GM12878 (cell line): ENCODE data around the gene SUPT4H1. TPM values are rescaled to one million over a fixed set of nuclear protein-coding genes. Genes with fewer than 3 reads are reported as not detected.

ENCODE experiments used
- ATAC-seq: fragments of 200-7000 bp; cut with Tn5 transposase; 3 replicates; pipeline ENCODE4 v1.9.1; 2020; ENCODE audit warnings: mild to moderate bottlenecking, moderate library complexity
- BruUV-seq: library from RNA; stranded (reverse); fragments of 400-500 nt; replicated peaks from 2 replicates; lab custom pipeline; 2021; lab: Mats Ljungman, UMichigan
- CTCF ChIA-PET: fragments of 300-600 bp; sonication (Branson Sonifier 250); formaldehyde crosslinking; extraction: SDS; loops from one replicate; lab custom pipeline; 2021; ENCODE audit warnings: inconsistent platforms; lab: Yijun Ruan, JAX
- POLR2A ChIA-PET: fragments of 350-600 bp; formaldehyde crosslinking; extraction: SDS; loops from one replicate; lab custom pipeline; 2021; ENCODE audit warnings: inconsistent platforms; lab: Charles Lee
- RAD21 ChIA-PET: fragments of 300-600 bp; sonication (Branson Sonifier 250); formaldehyde crosslinking; loops from one replicate; lab custom pipeline; 2023; ENCODE audit warnings: antibody characterized with exemption; ENCODE audit not compliant: unreplicated experiment; lab: Charles Lee
- SMC1A ChIA-PET: fragments of 300-600 bp; sonication (Branson Sonifier 250); formaldehyde crosslinking; loops from one replicate; lab custom pipeline; 2023; ENCODE audit not compliant: unreplicated experiment, uncharacterized antibody; lab: Charles Lee
- DNase-seq: peaks from one replicate; pipeline ENCODE4 v3.0.0-alpha.2; 2011; ENCODE audit warnings: low read depth, low spot score
- FAIRE-seq: peaks from 3 replicates; lab custom pipeline; 2011; peaks lifted over from hg19 to GRCh38; lab: Jason Lieb, UNC
- H2AFZ ChIP-seq: 2 replicates; pipeline ENCODE4 v1.6.0; 2011; ENCODE audit warnings: low read depth, low read length, control low read depth; ENCODE audit not compliant: control insufficient read depth
- H3K27ac ChIP-seq: 2 replicates; pipeline ENCODE4 v1.5.1; 2011; ENCODE audit warnings: control low read depth; ENCODE audit not compliant: control insufficient read depth, insufficient read depth
- H3K27me3 ChIP-seq, 2 experiments: replicated peaks in 1 of 2; 2 replicates each; pipeline versions ENCODE4 v1.6.0 to v1.6.1; 2011; ENCODE audit warnings: low read length in 1 of 2; ENCODE audit not compliant: control insufficient read depth in 2 of 2, insufficient read depth in 2 of 2
- H3K36me3 ChIP-seq, 2 experiments: 2 replicates each; pipeline ENCODE4 v1.5.1; 2011; ENCODE audit warnings: low read length in 1 of 2; ENCODE audit not compliant: control insufficient read depth in 2 of 2, insufficient read depth in 2 of 2
- H3K4me1 ChIP-seq: 2 replicates; pipeline ENCODE4 v1.6.1; 2011; ENCODE audit warnings: mild to moderate bottlenecking, low read length, moderate library complexity, mixed read lengths; ENCODE audit not compliant: control insufficient read depth, insufficient read depth
- H3K4me2 ChIP-seq: 2 replicates; pipeline ENCODE4 v1.6.0; 2011; ENCODE audit warnings: control low read depth; ENCODE audit not compliant: control insufficient read depth, insufficient read depth
- H3K4me3 ChIP-seq: fragments of 200-600 bp; sonication (generic); 2 replicates; pipeline ENCODE4 v1.5.1; 2016
- H3K79me2 ChIP-seq: 2 replicates; pipeline ENCODE4 v1.6.0; 2011; ENCODE audit warnings: low read length; ENCODE audit not compliant: control insufficient read depth, insufficient read depth
- H3K9ac ChIP-seq: 2 replicates; pipeline ENCODE4 v1.8.0; 2011; ENCODE audit warnings: low read length, control low read depth, mixed read lengths; ENCODE audit not compliant: control insufficient read depth, insufficient read depth
- H3K9me3 ChIP-seq: replicated peaks from 3 replicates; pipeline ENCODE4 v1.5.1; 2011; ENCODE audit warnings: mild to moderate bottlenecking, low read length; ENCODE audit not compliant: control insufficient read depth, insufficient read depth
- H4K20me1 ChIP-seq: 2 replicates; pipeline ENCODE4 v1.6.0; 2011; ENCODE audit not compliant: control insufficient read depth, insufficient read depth
- ATF3 ChIP-seq: IDR thresholded peaks from 2 replicates; pipeline ENCODE4 v1.6.1; 2011; ENCODE audit warnings: low read depth, mild to moderate bottlenecking, low read length, moderate library complexity, borderline replicate concordance; ENCODE audit errors: extremely low read depth
- BACH1 ChIP-seq: fragments of 450-650 bp; IDR thresholded peaks from 2 replicates; pipeline ENCODE4 v1.6.1; 2017; ENCODE audit warnings: mild to moderate bottlenecking, borderline replicate concordance
- CEBPB ChIP-seq, 2 experiments: fragments of 150-350 bp in 1 of 2; IDR thresholded peaks; 2 replicates each; pipeline ENCODE4 v1.6.1; 2012 to 2014; ENCODE audit warnings: low read depth in 2 of 2, low read length in 2 of 2, borderline replicate concordance in 1 of 2, inconsistent platforms in 1 of 2
- IRF3 ChIP-seq: fragments of 450-650 bp; IDR thresholded peaks from 2 replicates; pipeline ENCODE4 v1.6.1; 2014; ENCODE audit warnings: mild to moderate bottlenecking
- NBN ChIP-seq: fragments of 450-650 bp; IDR thresholded peaks from 2 replicates; pipeline ENCODE4 v1.6.1; 2016
- NR2F1 ChIP-seq: fragments of 450-650 bp; conservative IDR thresholded peaks from 2 replicates; pipeline ENCODE4 v1.6.1; 2017; ENCODE audit warnings: mild to moderate bottlenecking
- PML ChIP-seq: IDR thresholded peaks from 2 replicates; pipeline ENCODE4 v1.6.1; 2012; ENCODE audit warnings: low read length, inconsistent platforms
- POLR2AphosphoS5 ChIP-seq: IDR thresholded peaks from 2 replicates; pipeline ENCODE4 v1.6.1; 2011; ENCODE audit warnings: mild to moderate bottlenecking, low read length, inconsistent platforms
- RBBP5 ChIP-seq: fragments of 200-600 bp; sonication (generic); conservative IDR thresholded peaks from 2 replicates; pipeline ENCODE4 v1.6.1; 2016
- TAF1 ChIP-seq: IDR thresholded peaks from 2 replicates; pipeline ENCODE4 v1.6.1; 2011; ENCODE audit warnings: mild to moderate bottlenecking, low read depth, low read length, borderline replicate concordance
- TBL1XR1 ChIP-seq: IDR thresholded peaks from 2 replicates; pipeline ENCODE4 v1.6.1; 2012; ENCODE audit warnings: low read depth, low read length, improper control_type of control experiment
- YBX1 ChIP-seq: fragments of 450-650 bp; IDR thresholded peaks from 2 replicates; pipeline ENCODE4 v1.6.1; 2016; ENCODE audit warnings: antibody characterized with exemption
- WGBS: methylation state at CpG from one replicate; pipeline ENCODE4 v1.1.6; 2016; ENCODE audit warnings: low lambda C conversion rate; ENCODE audit not compliant: insufficient replicate concordance, insufficient coverage; ENCODE audit errors: missing lambda C conversion rate; 5-methylcytosine and 5-hydroxymethylcytosine counted together
- in situ Hi-C: fragments of 300-500 bp; cut with MboI; formaldehyde crosslinking; loops from 9 replicates; pipeline ENCODE4 v1.14.3; 2018; ENCODE audit warnings: mixed read lengths
- intact Hi-C: fragments of 100-400 bp; cut with micrococcal nuclease; formaldehyde crosslinking; loops from one replicate; pipeline ENCODE4 v1.14.2; 2022; ENCODE audit not compliant: unreplicated experiment
- polyA plus RNA-seq, 11 experiments: library from polyadenylated mRNA; depleted of rRNA in 4 of 11; unstranded in 6 of 11; stranded (reverse) in 5 of 11; fragments of >200 nt; fragmentation: Nextera tagmentation in 4 of 11; fragmentation: Illumina TruSeq in 1 of 11; extraction: Ambion mirVana in 4 of 11; extraction: Trizol in 1 of 11; gene quantifications; 1 replicate in 1 of 11; 2 replicates in 10 of 11; pipeline versions ENCODE4 v1.2.1 to v1.2.3, GENCODE V29; 2011 to 2016; ENCODE audit warnings: inconsistent platforms in 2 of 11, missing spikeins in 2 of 11, low read depth in 1 of 11
- total RNA-seq, 4 experiments: library from RNA; depleted of rRNA in 3 of 4; stranded (reverse); fragments of >200 nt in 3 of 4; fragmentation: Illumina TruSeq in 1 of 4; extraction: Trizol in 1 of 4; gene quantifications; 2 replicates each; pipeline versions ENCODE4 v1.2.1 to v1.2.3, GENCODE V29; 2013 to 2021
- TF ChIP-seq, protein P1 (sequence below): IDR thresholded peaks from 2 replicates; pipeline ENCODE4 v1.6.1; 2012; ENCODE audit warnings: low read depth, low read length, improper control_type of control experiment
- TF ChIP-seq, protein P2 (sequence below): fragments of 450-650 bp; IDR thresholded peaks from 2 replicates; pipeline ENCODE4 v1.6.1; 2016; ENCODE audit warnings: mild to moderate bottlenecking, moderate library complexity, borderline replicate concordance

SUPT4H1 gene
- total and polyA plus RNA-seq, 10 of the 15 experiments (the other 5 are each of a cell fraction or from before 2014, with no cell fraction given): 83.8 to 293 (median 128) TPM

- no peak for TF ChIP-seq NBN
- TF ChIP-seq NR2F1: no peak
- no peak for TF ChIP-seq POLR2AphosphoS5
Measured at GRCh38 chr17:58311429-58311894, 40.5 kb downstream of the SUPT4H1 start (continued).

- FAIRE-seq: no peak
- Histone ChIP-seq H3K4me3 (no peak overlapping the region), H3K4me1 (no peaks in the 10 kb centered on the region), H4K20me1 (no peaks in the 10 kb centered on the region), H3K4me2 (no peak overlapping the region), H2AFZ (no peak overlapping the region), H3K9ac (no peak overlapping the region), H3K9me3 (no peaks in the 10 kb centered on the region), H3K27me3 (no peaks in the 10 kb centered on the region), H3K27ac (no peak overlapping the region), H3K79me2 (no peaks in the 10 kb centered on the region), H3K36me3 (0 out of 4 replicates have a peak, but pooled peaks cover 0 to 1% of the 10 kb centered on the region in 2 experiments)
- SMC1A ChIA-PET: no interaction called here
- WGBS: 56% methylated on average over 23 of the region's 23 CpGs
- TF ChIP-seq, protein P1, sequence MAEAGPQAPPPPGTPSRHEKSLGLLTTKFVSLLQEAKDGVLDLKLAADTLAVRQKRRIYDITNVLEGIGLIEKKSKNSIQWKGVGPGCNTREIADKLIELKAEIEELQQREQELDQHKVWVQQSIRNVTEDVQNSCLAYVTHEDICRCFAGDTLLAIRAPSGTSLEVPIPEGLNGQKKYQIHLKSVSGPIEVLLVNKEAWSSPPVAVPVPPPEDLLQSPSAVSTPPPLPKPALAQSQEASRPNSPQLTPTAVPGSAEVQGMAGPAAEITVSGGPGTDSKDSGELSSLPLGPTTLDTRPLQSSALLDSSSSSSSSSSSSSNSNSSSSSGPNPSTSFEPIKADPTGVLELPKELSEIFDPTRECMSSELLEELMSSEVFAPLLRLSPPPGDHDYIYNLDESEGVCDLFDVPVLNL: no peak
- no peak for TF ChIP-seq ATF3
- TF ChIP-seq YBX1: no peak
- TF ChIP-seq IRF3: no peak
- TF ChIP-seq BACH1: no peak
- TF ChIP-seq, protein P2, sequence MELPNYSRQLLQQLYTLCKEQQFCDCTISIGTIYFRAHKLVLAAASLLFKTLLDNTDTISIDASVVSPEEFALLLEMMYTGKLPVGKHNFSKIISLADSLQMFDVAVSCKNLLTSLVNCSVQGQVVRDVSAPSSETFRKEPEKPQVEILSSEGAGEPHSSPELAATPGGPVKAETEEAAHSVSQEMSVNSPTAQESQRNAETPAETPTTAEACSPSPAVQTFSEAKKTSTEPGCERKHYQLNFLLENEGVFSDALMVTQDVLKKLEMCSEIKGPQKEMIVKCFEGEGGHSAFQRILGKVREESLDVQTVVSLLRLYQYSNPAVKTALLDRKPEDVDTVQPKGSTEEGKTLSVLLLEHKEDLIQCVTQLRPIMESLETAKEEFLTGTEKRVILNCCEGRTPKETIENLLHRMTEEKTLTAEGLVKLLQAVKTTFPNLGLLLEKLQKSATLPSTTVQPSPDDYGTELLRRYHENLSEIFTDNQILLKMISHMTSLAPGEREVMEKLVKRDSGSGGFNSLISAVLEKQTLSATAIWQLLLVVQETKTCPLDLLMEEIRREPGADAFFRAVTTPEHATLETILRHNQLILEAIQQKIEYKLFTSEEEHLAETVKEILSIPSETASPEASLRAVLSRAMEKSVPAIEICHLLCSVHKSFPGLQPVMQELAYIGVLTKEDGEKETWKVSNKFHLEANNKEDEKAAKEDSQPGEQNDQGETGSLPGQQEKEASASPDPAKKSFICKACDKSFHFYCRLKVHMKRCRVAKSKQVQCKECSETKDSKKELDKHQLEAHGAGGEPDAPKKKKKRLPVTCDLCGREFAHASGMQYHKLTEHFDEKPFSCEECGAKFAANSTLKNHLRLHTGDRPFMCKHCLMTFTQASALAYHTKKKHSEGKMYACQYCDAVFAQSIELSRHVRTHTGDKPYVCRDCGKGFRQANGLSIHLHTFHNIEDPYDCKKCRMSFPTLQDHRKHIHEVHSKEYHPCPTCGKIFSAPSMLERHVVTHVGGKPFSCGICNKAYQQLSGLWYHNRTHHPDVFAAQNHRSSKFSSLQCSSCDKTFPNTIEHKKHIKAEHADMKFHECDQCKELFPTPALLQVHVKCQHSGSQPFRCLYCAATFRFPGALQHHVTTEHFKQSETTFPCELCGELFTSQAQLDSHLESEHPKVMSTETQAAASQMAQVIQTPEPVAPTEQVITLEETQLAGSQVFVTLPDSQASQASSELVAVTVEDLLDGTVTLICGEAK: no peak
- TF ChIP-seq RBBP5: no peak
- TF ChIP-seq CEBPB (IDR thresholded peaks at IDR 0.05; ENCODE audit: borderline replicate concordance in 1 of 2, low read depth in 2 of 2, low read length in 2 of 2): no peak
- no peak for TF ChIP-seq TBL1XR1
- no peak for TF ChIP-seq TAF1
- no peak for TF ChIP-seq PML
- in situ Hi-C loops: no loop called here
- POLR2A ChIA-PET: no interaction called here
- no TSS peak for BruUV-seq
- RAD21 ChIA-PET: no interaction called here
- DNase-seq: no peak
- CTCF ChIA-PET: no interaction called here
- ATAC-seq: no peak
- intact Hi-C loops: no loop called here
Measured at GRCh38 chr17:58310511-58311428, 41.2 kb downstream of the SUPT4H1 start.
